Measurements from ENCODE around the gene BET1L. TPM values are rescaled to one million over a fixed set of nuclear protein-coding genes. Genes with fewer than 3 reads are reported as not detected.

Gene BET1L
- total and polyA plus RNA-seq, 10 of the 15 experiments (the other 5 are each of a cell fraction or from before 2014, with no cell fraction given) = 6.7 to 55.4 (median 39.7) TPM

- 84% methylated on average over 11 of the region's 11 CpGs for WGBS (ENCODE audit: insufficient coverage, insufficient replicate concordance, low lambda C conversion rate, missing lambda C conversion rate)
- Histone ChIP-seq H2AFZ (ENCODE audit: control insufficient read depth, low read depth, low read length) (no peak overlapping the region), H3K4me1 (ENCODE audit: control insufficient read depth, insufficient read depth, low read length) (no peaks in the 10 kb centered on the region), H3K79me2 (ENCODE audit: control insufficient read depth, insufficient read depth, low read length) (no peaks in the 10 kb centered on the region; the same call in 1 of the 2 replicates), H3K9ac (ENCODE audit: control insufficient read depth, insufficient read depth, low read length) (no peak overlapping the region), H3K27ac (ENCODE audit: control insufficient read depth, insufficient read depth) (no peak overlapping the region), H3K4me3 (no peak overlapping the region), H3K27me3 (replicated peaks in 1 of 2; ENCODE audit: control insufficient read depth in 2 of 2, insufficient read depth in 2 of 2, low read length in 1 of 2) (no peaks in the 10 kb centered on the region), H4K20me1 (ENCODE audit: control insufficient read depth, insufficient read depth) (no peaks in the 10 kb centered on the region), H3K36me3 (ENCODE audit: control insufficient read depth in 2 of 2, insufficient read depth in 2 of 2, low read length in 1 of 2) (peaks cover 20 to 29% of the 10 kb centered on the region in 2 experiments), H3K9me3 (replicated peaks; ENCODE audit: control insufficient read depth, insufficient read depth, low read length) (no peaks in the 10 kb centered on the region), H3K4me2 (ENCODE audit: control insufficient read depth, insufficient read depth) (no peak overlapping the region)
- TF ChIP-seq ETV6 (conservative IDR thresholded peaks at IDR 0.05 in 1 of 2, IDR thresholded peaks at IDR 0.05 in 1 of 2; ENCODE audit: borderline replicate concordance in 1 of 2, low read depth in 1 of 2) (no peak), E2F4 (IDR thresholded peaks at IDR 0.05; ENCODE audit: low read depth, low read length) (no peak), POLR2A (IDR thresholded peaks at IDR 0.05; ENCODE audit: low read depth, low read length) (0 out of 2 replicates have a peak, but pooled peaks have one; percentile 39)
- SMC1A ChIA-PET (ENCODE audit: uncharacterized antibody, unreplicated experiment) = interaction anchor here (0.5 to 1.5 kb wide), 5 partner anchors 9 to 250 kb away, joined by 3 read pairs; partner anchors contain the start of genes BET1L and RIC8A
- no peak for DNase-seq (ENCODE audit: low read depth, low spot score)
- intact Hi-C loops (cut with micrococcal nuclease; ENCODE audit: unreplicated experiment) (no loop called here), in situ Hi-C loops (cut with MboI) (no loop called here)
- CTCF ChIA-PET = interaction anchor here (0.9 to 1.4 kb wide), 2 partner anchors 8 to 19 kb away, joined by 3 to 4 read pairs; no protein-coding TSS in a partner anchor
- no TSS peak for BruUV-seq (replicated peaks)
- RAD21 ChIA-PET (ENCODE audit: unreplicated experiment) = interaction anchor here (0.6 kb wide), 1 partner anchor 530 kb away, joined by 3 read pairs; no protein-coding TSS in a partner anchor
- FAIRE-seq = no peak
- POLR2A ChIA-PET = interaction anchor here (0.7 to 0.9 kb wide), 2 partner anchors 12 kb away, joined by 3 to 6 read pairs; no protein-coding TSS in a partner anchor
- no peak for ATAC-seq
Measured at GRCh38 chr11:216081-216974, 9.1 kb upstream of the BET1L start.

- Histone ChIP-seq H3K9me3 (replicated peaks; ENCODE audit: control insufficient read depth, insufficient read depth, low read length) (no peaks in the 10 kb centered on the region), H3K36me3 (ENCODE audit: control insufficient read depth in 2 of 2, insufficient read depth in 2 of 2, low read length in 1 of 2) (peaks cover 23 to 29% of the 10 kb centered on the region in 2 experiments), H2AFZ (ENCODE audit: control insufficient read depth, low read depth, low read length) (no peak overlapping the region), H3K9ac (ENCODE audit: control insufficient read depth, insufficient read depth, low read length) (no peak overlapping the region), H4K20me1 (ENCODE audit: control insufficient read depth, insufficient read depth) (no peaks in the 10 kb centered on the region), H3K4me2 (ENCODE audit: control insufficient read depth, insufficient read depth) (no peak overlapping the region), H3K79me2 (ENCODE audit: control insufficient read depth, insufficient read depth, low read length) (peaks cover 4% of the 10 kb centered on the region), H3K27me3 (replicated peaks in 1 of 2; ENCODE audit: control insufficient read depth in 2 of 2, insufficient read depth in 2 of 2, low read length in 1 of 2) (no peaks in the 10 kb centered on the region), H3K27ac (ENCODE audit: control insufficient read depth, insufficient read depth) (no peak overlapping the region), H3K4me3 (no peak overlapping the region), H3K4me1 (ENCODE audit: control insufficient read depth, insufficient read depth, low read length) (peaks cover 3% of the 10 kb centered on the region)
- intact Hi-C loops (cut with micrococcal nuclease; ENCODE audit: unreplicated experiment) (no loop called here), in situ Hi-C loops (cut with MboI) (no loop called here)
- ATAC-seq (no peak), FAIRE-seq (no peak), DNase-seq (ENCODE audit: low read depth, low spot score) (no peak)
- ChIA-PET SMC1A (ENCODE audit: uncharacterized antibody, unreplicated experiment) (interaction anchor here (0.5 to 1.1 kb wide), 2 partner anchors 9 to 250 kb away, joined by 3 read pairs; partner anchors contain the start of genes BET1L and RIC8A), RAD21 (ENCODE audit: unreplicated experiment) (no interaction called here), CTCF (no interaction called here), POLR2A (no interaction called here)
- no peak for TF ChIP-seq SREBF2 (IDR thresholded peaks at IDR 0.05; ENCODE audit: low read length)
- 0 out of 2 replicates have a peak, but pooled peaks have one; percentile 46 for TF ChIP-seq POLR2A (IDR thresholded peaks at IDR 0.05; ENCODE audit: low read depth, low read length)
- no TSS peak for BruUV-seq (replicated peaks)
- WGBS (ENCODE audit: insufficient coverage, insufficient replicate concordance, low lambda C conversion rate, missing lambda C conversion rate) = 58% methylated on average over 4 of the region's 4 CpGs
Measured at GRCh38 chr11:215581-216037, 8.4 kb upstream of the BET1L start.

All from GM12878 (cell line).